ENCODE results near the gene SLC25A21.
"Not testable (repeated sequence)": the region's sequence is repeated elsewhere in the genome, so short reads cannot be mapped to it uniquely, and the experiment has no call there.

Gene SLC25A21

DNA sequence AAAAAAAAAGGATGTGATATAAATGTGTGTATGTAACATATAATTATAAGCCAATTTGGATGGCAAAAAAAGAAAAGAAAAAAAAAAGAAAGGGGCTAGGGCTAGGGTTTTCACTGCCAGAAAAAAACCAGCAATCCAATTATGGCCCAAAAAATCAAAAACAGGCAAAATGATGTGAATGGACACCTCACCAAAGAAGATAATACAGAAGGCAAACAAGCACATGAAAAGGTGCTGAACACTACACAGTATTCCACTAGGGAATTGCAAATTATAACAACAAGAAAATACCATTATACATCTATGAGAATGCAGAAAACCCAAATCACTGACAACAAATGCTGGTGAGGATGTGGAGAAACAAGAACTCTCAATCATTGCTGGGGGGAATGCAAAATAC is 13.3 kb upstream of the SLC25A21 start:
- no peak for DNase-seq

DNA sequence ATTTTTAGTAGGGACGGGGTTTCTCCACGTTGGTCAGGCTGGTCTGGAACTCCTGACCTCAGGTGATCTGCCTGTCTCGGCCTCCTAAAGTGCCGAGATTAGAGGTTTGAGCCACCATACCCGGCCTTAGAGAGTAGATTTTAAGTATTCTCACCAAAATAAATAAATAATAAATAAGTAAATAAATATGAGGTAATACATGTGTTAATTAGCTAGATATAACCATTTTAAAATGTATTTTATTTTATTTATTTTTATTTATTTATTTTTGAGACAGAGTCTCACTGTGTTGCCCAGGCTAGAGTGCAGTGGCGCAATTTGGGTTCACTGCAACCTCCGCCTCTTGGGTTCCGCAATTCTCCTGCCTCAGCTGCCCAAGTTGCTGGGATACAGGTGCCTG is 12.1 kb upstream of the SLC25A21 start:
- not testable (repeated sequence) for DNase-seq

DNA sequence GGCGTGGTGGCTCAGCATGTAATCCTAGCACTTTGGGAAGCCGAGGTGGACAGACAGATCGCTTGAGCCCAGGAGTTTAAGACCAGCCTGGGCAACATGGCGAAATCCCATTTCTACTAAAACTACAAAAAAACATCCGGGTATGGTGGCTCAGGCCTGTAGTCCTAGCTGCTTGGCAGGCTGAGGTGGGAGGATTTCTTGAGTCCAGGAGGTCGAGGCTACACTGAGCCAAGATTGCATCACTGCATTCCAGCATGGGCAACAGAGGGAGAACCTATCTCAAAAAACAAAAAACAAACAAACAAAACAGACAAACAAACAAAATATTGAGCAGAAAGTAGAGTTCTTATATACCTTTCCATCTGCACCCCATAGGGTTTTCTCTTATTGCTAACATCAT is 9.0 kb upstream of the SLC25A21 start:
- DNase-seq, result no peak

DNA sequence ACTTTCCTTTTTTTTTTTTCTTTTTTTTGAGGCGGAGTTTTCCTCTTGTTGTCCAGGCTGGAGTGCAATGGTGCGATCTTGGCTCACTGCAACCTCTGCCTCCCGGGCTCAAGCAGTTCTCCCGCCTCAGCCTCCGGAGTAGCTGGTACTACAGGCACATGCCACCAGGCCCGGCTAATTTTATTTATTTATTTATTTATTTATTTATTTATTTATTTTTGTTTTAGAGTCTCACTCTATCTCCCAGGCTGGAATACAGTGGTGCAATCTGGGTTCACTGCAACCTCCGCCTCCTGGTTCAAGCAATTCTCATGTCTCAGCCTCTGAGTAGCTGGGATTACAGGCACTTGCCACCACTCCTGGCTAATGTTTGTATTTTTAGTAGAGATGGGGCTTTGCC is 8.5 kb upstream of the SLC25A21 start:
- DNase-seq, result not testable (repeated sequence)

DNA sequence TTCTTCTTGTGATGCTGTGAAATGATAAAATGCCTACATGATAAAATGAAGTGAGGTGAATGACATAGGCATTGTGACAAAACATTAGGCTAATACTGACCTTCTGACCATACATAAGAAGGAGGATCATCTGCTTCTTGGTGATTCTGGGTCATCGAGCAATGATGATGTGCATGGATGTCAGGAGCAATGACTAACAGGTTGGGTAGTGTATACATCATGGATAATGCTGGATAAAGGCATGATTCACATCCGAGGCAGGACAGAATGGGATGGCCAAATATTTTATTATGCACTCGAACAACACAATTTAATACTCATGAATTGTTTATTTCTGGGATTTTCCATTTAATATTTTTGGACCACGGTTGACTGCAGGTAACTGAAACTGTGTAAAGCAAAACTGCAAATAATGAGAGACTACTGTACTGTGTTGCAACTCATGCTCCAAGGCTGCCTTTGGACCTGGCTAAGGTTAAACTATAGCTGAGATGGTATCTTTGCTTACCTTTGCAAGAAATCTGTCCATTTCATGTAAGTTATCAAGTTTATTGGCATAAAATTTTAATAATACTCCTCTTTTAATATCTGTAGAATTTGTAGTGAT is 7.6 kb upstream of the SLC25A21 start:
- DNase-seq, result no peak

DNA sequence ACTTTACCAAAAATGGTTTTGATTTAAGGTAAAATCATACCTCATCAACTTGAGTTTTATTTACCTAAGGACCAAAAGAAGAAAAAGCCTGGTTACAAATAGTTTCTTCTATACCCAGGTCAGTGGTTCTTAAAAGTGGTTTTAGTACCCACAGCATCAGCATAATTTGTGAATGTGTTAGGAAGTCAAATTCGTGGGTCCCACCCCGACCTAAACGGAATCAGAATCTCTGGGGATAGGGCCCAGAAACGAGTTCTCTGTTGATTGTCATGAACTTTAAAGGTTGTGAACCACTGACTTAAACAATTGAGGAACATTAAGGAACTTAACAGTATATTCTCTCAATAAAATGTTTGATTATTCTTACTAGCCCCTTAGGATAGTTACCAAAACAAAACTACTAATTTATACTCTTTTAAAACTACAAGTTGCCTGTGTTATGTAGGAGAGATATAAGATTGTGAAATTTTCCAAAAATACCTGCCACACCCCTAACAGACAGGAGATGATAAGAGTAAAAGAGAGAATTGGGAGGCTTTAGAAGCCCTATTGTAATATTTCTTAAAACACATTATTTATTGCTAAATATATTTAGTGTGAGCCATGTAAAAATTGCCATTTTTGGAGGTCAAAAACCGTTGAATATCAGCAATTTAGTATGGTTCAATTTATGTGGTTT is 669 bp upstream of the SLC25A21 start:
- DNase-seq, result no peak

DNA sequence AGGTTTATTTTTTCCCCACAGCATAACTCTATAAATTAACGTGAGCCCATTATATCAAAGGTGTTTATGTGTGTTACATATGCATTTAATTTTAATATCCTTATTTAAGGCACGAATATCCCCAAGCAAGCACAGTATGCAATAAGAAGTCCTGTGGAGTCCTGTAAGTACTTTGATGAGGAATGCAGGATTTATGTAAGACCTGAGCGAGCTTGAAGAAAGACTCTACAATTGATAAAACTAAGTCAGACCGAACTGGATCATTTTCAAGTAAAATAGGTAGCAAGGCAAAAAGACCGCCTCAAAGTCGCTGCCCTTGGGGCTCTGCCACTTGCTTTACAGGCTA is 755 bp downstream of the SLC25A21 start:
- no peak for DNase-seq

DNA sequence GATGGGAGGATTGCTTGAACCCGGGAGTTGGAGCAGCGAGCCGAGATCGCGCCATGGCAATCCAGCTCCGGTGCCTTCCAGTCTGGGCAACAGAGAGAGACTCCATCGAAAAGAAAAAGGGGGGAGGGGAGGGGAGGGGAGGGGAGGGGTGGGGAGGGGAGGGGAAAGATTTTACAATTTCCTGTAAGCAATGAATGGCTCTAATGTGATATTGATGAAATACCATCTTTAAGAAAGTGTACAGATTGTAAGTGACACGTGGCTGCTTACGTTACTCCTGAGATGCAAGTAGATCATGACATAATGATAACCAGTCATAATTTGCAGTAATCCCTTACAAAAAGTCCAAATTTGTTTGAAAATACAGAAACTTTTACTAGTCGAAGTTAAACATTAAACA is 1.4 kb downstream of the SLC25A21 start:
- no peak for DNase-seq

DNA sequence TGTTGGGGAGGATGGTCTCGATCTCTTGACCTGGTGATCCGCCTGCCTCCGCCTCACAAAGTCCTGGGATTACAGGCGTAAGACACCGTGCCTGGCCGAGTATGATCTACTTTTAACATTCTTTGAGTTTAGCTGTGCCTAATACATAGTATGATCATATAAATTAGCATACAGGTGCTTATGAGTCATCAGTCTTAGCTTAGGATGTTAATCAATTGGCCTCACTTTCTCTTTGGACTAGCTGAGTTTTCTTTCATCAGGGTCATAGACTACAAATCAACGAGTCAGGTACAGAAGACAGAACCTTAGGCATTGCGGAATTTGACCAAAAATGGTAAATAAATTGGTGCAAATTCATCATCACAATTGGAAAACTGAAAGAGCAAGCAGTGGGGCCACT is 2.2 kb downstream of the SLC25A21 start:
- DNase-seq, result no peak

DNA sequence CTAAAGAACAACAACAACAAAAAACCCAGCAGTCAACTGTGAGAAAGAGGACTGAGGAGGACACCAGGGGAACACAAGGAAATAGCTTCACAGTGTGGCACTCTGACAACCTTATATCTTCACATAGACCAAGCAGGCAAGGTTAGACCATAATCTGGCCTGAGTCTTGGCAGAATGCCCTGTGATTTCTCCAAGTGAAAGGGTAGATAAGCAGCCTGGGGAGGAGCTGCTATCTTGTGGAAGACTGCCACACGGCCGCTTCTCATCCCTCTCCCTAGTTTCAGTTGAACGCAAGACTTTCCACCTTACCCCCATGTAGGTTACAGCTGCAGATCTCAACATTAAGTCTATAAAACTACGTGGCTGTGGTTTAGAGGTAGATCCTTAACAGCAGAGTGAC is 3.7 kb downstream of the SLC25A21 start:
- DNase-seq, result no peak

DNA sequence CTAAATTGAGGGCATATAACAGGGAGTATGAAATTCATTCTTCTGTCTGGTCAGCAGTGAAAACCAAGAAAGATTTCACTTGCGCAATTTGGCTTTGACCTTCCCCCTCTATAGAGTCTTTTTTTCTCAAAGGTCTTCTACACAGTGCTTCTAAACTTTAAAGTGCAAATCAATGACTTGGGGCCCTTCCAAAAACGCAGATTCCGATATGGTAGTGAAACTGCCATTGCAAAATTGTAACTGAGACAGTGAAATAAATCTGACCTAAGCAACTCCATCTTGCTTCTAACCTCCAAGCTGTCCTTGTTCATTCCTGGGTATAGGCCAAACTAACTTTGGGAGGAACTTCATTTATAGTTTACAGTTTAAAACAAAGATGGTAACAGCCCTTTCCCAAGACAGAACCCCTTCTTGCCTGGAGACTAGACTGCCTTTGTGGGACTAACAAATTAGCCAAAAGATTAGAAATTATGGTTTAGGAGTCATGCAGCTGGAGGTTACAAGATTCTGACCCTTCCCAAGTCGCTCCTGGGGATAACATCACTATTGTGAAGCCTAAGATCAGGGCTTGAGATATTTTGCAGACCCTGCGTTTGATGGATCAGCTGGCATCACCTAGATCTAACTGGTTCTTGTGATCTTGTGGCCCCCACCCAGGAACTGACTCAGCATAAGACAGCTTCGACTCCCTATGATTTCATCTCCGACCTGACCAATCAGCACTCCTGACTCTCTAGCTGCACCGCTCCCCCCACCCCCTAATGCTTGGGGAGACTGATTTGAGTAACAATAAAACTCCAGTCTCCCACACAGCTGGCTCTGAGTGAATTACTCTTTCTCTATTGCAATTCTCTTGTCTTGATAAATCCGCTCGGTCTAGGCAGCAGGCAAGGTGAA is 5.0 kb downstream of the SLC25A21 start:
- no peak for DNase-seq

DNA sequence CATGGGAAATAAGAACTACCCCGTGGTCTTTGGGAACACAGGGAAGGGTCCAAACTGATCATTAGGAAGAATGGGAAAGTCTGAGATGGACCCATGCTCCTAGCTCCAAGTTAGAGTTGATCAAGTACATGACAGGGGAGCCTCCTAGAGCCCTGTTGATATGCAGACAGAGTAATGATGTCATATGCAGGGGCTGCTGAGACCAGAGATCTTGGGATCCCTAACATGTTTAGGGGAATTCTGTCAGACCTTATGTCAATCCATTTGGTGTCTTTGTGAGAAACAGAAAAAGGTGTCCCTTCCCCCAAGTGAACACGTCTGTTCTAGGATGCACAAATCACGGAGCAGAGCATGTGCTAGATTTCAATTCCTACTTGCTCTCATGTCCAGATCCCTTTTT is 6.6 kb downstream of the SLC25A21 start:
- DNase-seq, result no peak

DNA sequence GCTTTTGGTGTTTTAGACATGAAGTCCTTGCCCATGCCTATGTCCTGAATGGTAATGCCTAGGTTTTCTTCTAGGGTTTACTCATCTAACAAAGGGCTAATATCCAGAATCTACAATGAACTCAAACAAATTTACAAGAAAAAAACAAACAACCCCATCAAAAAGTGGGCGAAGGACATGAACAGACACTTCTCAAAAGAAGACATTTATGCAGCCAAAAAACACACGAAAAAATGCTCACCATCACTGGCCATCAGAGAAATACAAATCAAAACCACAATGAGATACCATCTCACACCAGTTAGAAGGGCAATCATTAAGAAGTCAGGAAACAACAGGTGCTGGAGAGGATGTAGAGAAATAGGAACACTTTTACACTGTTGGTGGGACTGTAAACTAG is 10.1 kb downstream of the SLC25A21 start:
- DNase-seq, result not testable (repeated sequence)

DNA sequence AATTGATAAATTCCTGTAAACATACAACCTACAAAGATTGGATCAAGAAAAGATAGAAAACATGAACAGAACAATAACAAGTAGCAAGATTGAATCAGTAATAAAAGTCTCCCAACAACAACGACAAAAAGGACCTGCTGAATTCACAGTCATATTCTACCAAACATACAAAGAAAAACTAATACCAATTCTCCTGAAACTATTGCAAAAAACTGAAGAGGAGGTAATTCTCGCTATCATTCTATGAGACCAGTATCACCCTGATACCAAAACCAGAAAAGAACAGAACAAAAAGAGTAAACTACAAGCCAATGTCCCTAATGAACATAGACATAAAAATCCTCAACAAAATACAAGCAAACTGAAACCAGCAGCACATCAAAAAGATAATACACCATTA is 14.4 kb downstream of the SLC25A21 start:
- DNase-seq, result no peak

DNA sequence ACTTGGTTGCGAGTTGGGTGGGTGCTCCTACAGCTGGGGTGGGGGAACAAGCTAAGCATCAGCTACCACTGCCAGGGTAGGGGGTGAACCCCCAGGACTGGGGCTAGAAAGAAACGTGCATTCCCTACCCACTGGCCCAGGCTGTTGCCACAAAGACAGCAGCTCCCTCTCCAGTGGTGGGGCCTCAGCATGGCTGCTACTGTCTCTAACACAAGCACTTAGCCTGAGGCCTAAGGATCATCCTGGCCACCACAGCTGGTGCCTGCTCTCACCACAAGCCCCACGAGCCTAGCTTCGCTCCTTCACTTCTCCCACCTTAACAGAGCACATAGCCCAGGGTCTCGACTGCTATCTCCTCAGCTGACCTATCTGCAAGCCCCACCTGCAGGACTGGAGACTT is 18.9 kb downstream of the SLC25A21 start:
- no peak for DNase-seq

DNA sequence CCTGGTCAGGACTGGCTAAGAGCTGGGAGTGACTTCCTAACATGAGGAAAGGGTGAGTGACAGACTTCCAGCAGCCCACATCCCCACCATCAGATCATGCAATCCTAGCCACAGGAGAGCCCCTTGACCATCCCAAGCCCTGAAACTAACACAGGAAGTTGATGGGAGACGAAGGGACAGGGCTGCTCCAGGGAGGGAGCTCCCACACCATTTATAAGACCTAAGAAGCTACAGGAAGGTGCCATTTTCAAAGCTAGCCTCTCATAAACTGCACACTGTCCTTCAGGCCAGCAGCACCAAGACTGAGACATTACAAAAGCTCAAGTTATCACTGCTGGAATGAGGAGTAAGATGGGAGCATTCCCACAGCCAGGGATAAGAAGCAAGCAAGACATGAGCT is 19.4 kb downstream of the SLC25A21 start:
- no peak for DNase-seq

DNA sequence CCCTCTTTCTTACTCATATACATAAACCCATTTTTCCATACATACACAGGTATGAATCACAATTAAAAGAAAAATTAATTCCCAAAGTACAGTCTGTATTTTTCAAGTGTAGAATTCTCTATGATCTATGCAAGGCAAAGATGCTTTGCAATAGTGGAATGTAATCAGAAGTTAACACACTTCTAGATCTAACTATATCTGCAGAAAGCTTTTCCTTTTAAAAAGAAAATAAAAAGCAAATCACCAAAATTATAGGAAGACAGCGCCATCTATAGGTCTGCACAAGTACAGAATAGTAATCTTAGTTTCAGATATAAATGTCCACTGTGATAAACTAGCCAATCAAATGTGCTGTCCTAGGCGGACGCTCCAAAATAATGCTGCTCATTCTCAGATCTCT is 22.0 kb downstream of the SLC25A21 start:
- DNase-seq, result peak in 1 of 5 experiments; percentile 14

DNA sequence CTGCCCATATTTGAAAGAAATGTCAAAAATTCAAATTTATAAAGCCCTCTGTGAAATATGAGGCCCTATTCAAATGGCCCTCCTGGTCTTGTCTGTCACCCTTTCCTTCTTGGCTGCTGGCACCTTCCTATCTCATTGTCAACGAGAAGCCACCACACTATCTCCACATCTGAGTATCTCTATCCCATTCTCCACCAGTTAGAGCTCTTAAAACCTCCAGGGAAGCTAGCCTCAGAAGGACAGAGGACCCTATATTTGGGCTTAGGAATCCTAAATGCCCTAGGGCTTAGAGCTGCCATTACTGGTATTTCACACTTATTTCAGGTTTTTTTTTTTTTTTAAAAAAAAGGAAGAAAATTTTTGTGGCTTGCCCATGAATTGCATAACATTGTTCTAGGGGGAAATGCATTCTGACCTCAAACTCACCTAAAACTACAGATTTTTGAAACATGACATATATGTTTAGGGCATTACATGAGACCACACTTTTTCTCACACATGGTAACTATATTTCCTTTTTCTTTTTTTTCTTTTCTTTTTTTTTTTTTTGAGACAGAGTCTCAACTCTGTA is 25.0 kb downstream of the SLC25A21 start:
- DNase-seq, result no peak

DNA sequence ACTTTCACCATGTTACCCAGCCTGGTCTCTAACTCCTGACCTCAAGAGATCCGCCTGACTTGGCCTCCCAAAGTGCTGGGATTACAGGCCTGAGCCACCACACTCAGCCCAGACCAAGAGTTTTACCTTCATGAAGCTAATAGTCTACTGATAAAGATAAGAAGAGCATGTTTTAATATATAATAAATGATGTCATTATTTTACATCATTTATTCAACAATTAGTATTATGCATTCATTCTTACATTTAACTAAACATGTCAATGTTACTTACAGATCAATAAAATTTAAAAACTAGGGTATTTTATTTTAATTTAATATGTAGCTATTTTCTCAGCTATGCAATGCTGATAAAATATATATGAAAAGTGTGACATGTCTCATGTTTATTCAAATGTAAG is 26.0 kb downstream of the SLC25A21 start:
- not testable (repeated sequence) for DNase-seq

DNA sequence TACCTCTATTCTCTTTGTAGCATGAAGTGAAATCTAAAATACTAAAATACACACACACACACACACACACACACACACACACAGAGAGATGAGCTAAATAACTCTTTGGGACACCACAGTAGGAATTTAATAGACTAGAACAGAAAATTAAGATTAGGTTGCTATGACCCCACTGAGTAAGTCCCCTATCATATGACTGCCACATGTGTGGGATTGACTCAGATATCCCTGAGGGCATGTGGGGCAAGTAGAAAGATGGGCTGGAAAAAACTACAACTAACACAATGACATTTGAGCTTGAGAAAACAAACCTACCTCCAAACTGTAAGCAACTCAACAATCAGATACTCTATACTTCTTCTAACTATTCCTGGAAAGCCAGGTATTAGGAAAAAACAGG is 27.0 kb downstream of the SLC25A21 start:
- no peak for DNase-seq

DNA sequence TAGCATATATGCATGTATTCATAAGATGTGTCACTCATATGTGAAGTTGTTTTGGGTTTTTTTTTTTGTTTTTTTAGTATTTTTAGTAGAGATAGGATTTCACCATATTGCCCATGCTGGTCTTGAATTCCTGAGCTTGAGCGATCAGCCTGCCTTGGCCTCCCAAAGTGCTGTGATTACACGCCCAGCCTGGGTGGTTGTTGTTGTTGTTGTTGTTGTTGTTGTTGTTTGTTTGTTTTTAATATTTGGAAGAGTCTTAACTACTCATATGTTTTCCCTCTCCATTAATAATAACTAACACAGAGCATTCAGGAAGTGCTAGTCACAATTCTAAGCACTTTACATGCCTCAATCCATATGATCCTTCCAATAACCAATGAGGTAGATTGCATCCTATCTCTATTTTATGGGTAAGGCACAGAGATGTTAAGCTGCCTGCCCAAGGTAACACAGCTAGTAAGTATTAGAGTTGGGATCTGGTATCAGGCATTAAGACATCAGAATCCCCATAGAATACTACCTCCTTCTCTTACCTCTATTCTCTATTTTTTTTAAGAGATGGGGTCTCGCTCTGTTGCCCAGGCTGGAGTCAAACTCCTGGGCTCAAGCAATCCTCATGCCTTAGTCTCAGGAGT is 27.6 kb downstream of the SLC25A21 start:
- DNase-seq, result no peak

DNA sequence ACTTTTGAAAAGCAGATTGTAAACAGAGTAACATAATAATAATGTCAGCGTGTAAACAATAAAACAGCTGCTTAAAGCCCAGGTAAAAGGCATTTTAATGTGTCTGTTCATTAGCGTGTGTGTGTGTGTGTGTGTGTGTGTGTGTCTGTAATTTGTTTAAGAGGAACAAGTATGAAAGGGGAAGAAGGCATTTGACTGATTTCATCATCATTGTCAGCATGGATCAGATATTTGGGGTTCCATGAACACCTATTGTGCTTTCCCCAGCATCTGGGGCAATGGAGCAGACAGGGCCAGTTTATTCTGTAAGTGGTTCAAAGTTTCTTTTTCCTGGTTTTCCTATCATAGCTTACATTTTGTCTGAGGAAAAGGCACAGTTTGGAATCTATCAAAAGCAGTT is 28.9 kb downstream of the SLC25A21 start:
- DNase-seq, result no peak

DNA sequence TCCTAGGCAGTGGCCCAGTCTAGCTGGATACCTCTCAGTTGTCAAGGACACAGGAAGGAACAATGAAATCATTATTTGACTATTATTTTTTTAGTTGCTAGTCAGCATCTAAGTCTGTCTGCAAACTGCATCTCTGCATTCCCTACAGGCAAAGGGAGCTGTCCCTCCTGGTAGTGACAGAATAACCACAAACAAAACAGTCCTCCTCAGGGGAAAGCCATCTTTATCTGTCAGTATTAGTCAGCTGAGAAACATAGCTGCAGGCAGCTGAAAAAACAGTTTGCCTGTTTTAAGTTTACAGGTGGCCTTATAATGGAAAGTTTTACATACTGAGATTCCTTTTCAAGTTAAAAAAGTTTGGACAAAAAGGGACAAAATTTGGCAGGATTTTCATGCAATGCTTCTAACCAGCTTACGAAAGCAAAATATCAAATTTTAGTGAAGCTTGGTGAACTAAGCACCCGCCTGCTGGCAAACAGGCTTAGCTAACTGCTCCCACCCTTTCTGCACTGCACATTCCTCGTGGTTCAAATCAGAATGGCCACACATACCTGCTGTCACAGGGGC is 29.5 kb downstream of the SLC25A21 start:
- DNase-seq, result no peak

Measured in T-helper 2 cell (primary cell).